MCF 10A (cell line): ENCODE results near the gene ELF1. TPM values are rescaled to one million over a fixed set of nuclear protein-coding genes. Genes with fewer than 3 reads are reported as not detected.

Experiments
- BruUV-seq: library from RNA; stranded (reverse); fragments of 400-500 nt; replicated peaks from 2 replicates; lab custom pipeline; 2021; lab: Mats Ljungman, UMichigan
- CTCF ChIA-PET: fragments of 300-600 bp; sonication (Branson Sonifier 250); formaldehyde crosslinking; extraction: SDS; loops from one replicate; lab custom pipeline; 2021; ENCODE audit warnings: antibody characterized with exemption, inconsistent platforms; lab: Yijun Ruan, JAX
- POLR2A ChIA-PET: fragments of 300-600, 350-650 bp; sonication (Branson Sonifier 250); formaldehyde crosslinking; extraction: SDS; loops from one replicate; lab custom pipeline; 2020; ENCODE audit warnings: antibody characterized with exemption, inconsistent platforms; lab: Yijun Ruan, JAX
- DNase-seq: peaks from one replicate; pipeline ENCODE4 v3.0.0-alpha.2; 2018; ENCODE audit not compliant: unreplicated experiment
- H3K27ac Mint-ChIP-seq: one replicate; pipeline ENCODE4 v1.8.0; 2022; ENCODE audit warnings: mild to moderate bottlenecking, low read depth, mixed read lengths; ENCODE audit not compliant: unreplicated experiment
- H3K27me3 Mint-ChIP-seq: one replicate; pipeline ENCODE4 v1.8.0; 2022; ENCODE audit warnings: mixed read lengths; ENCODE audit not compliant: insufficient read depth, unreplicated experiment
- H3K36me3 Mint-ChIP-seq: one replicate; pipeline ENCODE4 v1.8.0; 2022; ENCODE audit warnings: mild to moderate bottlenecking, moderate library complexity, mixed read lengths; ENCODE audit not compliant: insufficient read depth, unreplicated experiment
- H3K4me1 Mint-ChIP-seq: one replicate; pipeline ENCODE4 v1.8.0; 2022; ENCODE audit warnings: mixed read lengths; ENCODE audit not compliant: insufficient read depth, unreplicated experiment
- H3K4me3 Mint-ChIP-seq: one replicate; pipeline ENCODE4 v1.8.0; 2022; ENCODE audit warnings: mild to moderate bottlenecking, moderate library complexity, mixed read lengths; ENCODE audit not compliant: unreplicated experiment
- H3K9me3 Mint-ChIP-seq: one replicate; pipeline ENCODE4 v1.8.0; 2022; ENCODE audit warnings: mixed read lengths; ENCODE audit not compliant: unreplicated experiment
- intact Hi-C: fragments of 100-400 bp; cut with micrococcal nuclease; formaldehyde crosslinking; loops from 2 replicates; pipeline ENCODE4 v1.14.1; 2022
- total RNA-seq: library from RNA; stranded (reverse); gene quantifications from 2 replicates; pipeline ENCODE4 v1.2.3, GENCODE V29; 2022
- TF ChIP-seq, protein P1 (sequence below): fragments of 200-600 bp; IDR thresholded peaks from one replicate; pipeline ENCODE4 v1.8.0; 2022; ENCODE audit warnings: antibody characterized with exemption, mild to moderate bottlenecking; ENCODE audit not compliant: unreplicated experiment

The ELF1 gene
- total RNA-seq, 1 experiment from 2014 or later, result 73.7 TPM

DNA sequence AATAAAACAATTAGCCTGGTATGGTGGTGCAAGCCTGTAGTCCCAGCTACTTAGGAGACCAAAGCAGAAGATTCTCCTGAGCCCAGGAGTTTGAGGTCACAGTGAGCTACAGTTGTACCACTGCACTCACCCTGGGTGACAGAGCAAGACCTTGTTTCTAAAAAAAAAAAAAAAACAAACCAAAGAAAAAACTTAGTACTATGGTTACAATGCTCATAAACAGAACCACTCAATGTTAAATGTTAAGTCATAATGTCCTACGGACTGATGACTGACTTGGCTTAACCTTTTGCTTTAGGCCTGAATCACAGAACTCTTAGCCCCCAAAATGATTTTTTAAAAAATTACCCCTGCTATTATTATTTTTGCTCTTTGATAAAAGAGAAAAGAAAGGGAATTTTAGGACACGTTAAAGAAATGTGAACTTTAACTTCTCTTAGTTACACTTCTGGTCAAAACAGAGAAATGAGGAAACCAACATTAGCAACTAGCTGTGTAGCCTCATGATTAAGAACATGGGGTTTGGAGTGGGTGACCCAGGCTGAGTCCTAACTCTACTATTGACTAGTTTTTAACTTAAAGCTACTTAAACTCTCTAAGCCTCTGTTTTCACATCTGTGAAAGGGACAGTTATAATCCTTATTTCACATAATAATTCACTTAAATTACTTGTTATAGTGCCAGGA is 13.7 kb upstream of the ELF1 start:
- ChIA-PET CTCF (interaction anchor here (0.7 kb wide), 1 partner anchor 9 kb away, joined by 3 read pairs; no protein-coding TSS in a partner anchor), POLR2A (interaction anchor here (1.1 kb wide), 1 partner anchor 27 kb away, joined by 3 read pairs; no protein-coding TSS in a partner anchor)
- BruUV-seq, result no TSS peak
- DNase-seq, result no peak
- intact Hi-C loops, result no loop called here
- H3K27me3 Mint-ChIP-seq, result no peaks in the 10 kb centered on the region
- no peak overlapping the region for H3K4me3 Mint-ChIP-seq
- TF ChIP-seq, protein P1, sequence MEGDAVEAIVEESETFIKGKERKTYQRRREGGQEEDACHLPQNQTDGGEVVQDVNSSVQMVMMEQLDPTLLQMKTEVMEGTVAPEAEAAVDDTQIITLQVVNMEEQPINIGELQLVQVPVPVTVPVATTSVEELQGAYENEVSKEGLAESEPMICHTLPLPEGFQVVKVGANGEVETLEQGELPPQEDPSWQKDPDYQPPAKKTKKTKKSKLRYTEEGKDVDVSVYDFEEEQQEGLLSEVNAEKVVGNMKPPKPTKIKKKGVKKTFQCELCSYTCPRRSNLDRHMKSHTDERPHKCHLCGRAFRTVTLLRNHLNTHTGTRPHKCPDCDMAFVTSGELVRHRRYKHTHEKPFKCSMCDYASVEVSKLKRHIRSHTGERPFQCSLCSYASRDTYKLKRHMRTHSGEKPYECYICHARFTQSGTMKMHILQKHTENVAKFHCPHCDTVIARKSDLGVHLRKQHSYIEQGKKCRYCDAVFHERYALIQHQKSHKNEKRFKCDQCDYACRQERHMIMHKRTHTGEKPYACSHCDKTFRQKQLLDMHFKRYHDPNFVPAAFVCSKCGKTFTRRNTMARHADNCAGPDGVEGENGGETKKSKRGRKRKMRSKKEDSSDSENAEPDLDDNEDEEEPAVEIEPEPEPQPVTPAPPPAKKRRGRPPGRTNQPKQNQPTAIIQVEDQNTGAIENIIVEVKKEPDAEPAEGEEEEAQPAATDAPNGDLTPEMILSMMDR, result no peak
- peaks cover 10% of the 10 kb centered on the region for H3K36me3 Mint-ChIP-seq
- H3K27ac Mint-ChIP-seq, result no peak overlapping the region
- H3K9me3 Mint-ChIP-seq, result no peaks in the 10 kb centered on the region
- H3K4me1 Mint-ChIP-seq, result peaks cover 9% of the 10 kb centered on the region

GRCh38 chr13:41029629-41030028 is 10.5 kb upstream of the ELF1 start:
- Mint-ChIP-seq H3K9me3 (no peaks in the 10 kb centered on the region), H3K27ac (no peak overlapping the region), H3K4me1 (peaks cover 12% of the 10 kb centered on the region), H3K4me3 (no peak overlapping the region), H3K36me3 (peaks cover 25% of the 10 kb centered on the region), H3K27me3 (no peaks in the 10 kb centered on the region)
- ChIA-PET CTCF (no interaction called here), POLR2A (no interaction called here)
- BruUV-seq, result no TSS peak
- TF ChIP-seq, protein P1, result no peak
- DNase-seq, result no peak
- intact Hi-C loops, result no loop called here

DNA sequence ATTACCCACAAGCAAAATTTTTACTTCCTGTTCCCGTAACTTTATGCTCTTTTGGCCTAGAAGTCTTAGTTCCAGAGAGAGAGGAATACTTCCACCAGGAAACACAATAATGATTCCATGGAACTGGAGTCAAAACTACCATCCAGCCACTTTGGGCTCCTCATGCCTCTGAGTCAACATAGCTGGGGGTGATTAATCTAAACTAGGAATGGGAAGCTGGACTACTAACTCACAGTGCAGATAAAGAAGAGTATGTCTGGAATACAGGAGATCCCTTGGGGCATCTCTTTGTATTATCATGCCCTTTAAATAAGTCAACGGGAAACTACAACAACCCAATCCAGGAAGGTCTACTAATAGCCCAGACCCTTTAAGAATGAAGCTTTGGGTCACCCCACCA is 8.9 kb upstream of the ELF1 start:
- CTCF ChIA-PET, result interaction anchor here (0.9 kb wide), 1 partner anchor 26 kb away, joined by 7 read pairs; no protein-coding TSS in a partner anchor
- no peak overlapping the region for H3K27ac Mint-ChIP-seq

GRCh38 chr13:41026788-41027187 is 7.7 kb upstream of the ELF1 start:
- intact Hi-C loops, result no loop called here

More for the DNA sequence above, 8.9 kb upstream of the ELF1 start:
- H3K36me3 Mint-ChIP-seq, result peaks cover 28% of the 10 kb centered on the region
- POLR2A ChIA-PET, result interaction anchor here (1.4 to 1.8 kb wide), 2 partner anchors 10 to 23 kb away, joined by 4 read pairs; no protein-coding TSS in a partner anchor
- peaks cover 14% of the 10 kb centered on the region for H3K4me1 Mint-ChIP-seq
- H3K27me3 Mint-ChIP-seq, result no peaks in the 10 kb centered on the region
- no TSS peak for BruUV-seq
- DNase-seq, result no peak
- no peaks in the 10 kb centered on the region for H3K9me3 Mint-ChIP-seq
- H3K4me3 Mint-ChIP-seq, result no peak overlapping the region
- TF ChIP-seq, protein P1, result no peak
- intact Hi-C loops, result no loop called here

More at GRCh38 chr13:41026788-41027187, 7.7 kb upstream of the ELF1 start:
- TF ChIP-seq, protein P1, result no peak
- DNase-seq, result no peak
- Mint-ChIP-seq H3K9me3 (no peaks in the 10 kb centered on the region), H3K4me3 (no peak overlapping the region), H3K27ac (no peak overlapping the region), H3K27me3 (no peaks in the 10 kb centered on the region), H3K4me1 (peaks cover 15% of the 10 kb centered on the region), H3K36me3 (peaks cover 28% of the 10 kb centered on the region)
- CTCF ChIA-PET, result no interaction called here
- no TSS peak for BruUV-seq
- POLR2A ChIA-PET, result interaction anchor here (0.7 kb wide), 1 partner anchor 42 kb away, joined by 3 read pairs; no protein-coding TSS in a partner anchor
